Omental fat pad (tissue), 4 donors: ENCODE measurements around the gene CLEC16A. TPM values are rescaled to one million over a fixed set of nuclear protein-coding genes. Genes with fewer than 3 reads are reported as not detected.

ENCODE experiments used
- ATAC-seq: fragments of 150-250 bp; one replicate; pipeline ENCODE4 v1.9.1; 2016; ENCODE audit warnings: mild to moderate bottlenecking, moderate library complexity; ENCODE audit not compliant: low FRiP score
- DNase-seq: peaks from one replicate; pipeline ENCODE4 v3.0.0-alpha.2; 2019; ENCODE audit warnings: low spot score
- total RNA-seq, 4 donors: library from RNA; depleted of rRNA; stranded (reverse); fragments of >200 nt; gene quantifications; one replicate each; pipeline ENCODE4 v1.1.0, GENCODE V29; 2016
- TF ChIP-seq, protein P1 (sequence below), 3 donors: fragments of 450-650 bp; IDR thresholded peaks; one replicate each; pipeline ENCODE4 v1.5.1; 2016 to 2017; ENCODE audit warnings: antibody characterized with exemption in 3 of 3, mild to moderate bottlenecking in 3 of 3, moderate library complexity in 2 of 3

The CLEC16A gene
- total RNA-seq, 4 donors from 2014 or later, result 24.0 to 36.9 (median 29.5) TPM

DNA sequence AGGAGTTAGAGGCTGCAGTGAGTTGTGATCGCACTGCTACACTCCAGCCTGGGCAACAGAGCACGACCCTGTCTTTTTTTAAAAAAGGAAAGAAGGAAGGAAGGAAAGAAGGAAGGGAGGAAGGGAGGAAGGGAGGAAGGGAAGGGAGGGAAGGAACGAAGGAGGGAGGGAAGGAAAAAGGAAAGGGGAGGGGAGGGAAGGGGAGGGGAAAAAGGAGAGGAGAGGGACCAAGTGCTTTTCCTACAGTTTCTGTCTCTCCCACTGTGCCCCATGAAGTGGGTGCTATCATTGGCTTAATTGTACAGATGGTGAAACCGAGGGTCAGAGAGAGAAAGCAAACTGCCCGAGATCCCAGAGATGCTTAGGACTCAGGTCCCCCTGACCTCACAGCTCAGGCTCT is 254.0 kb downstream of the CLEC16A start:
- DNase-seq, result no peak
- ATAC-seq, result no peak
- TF ChIP-seq, protein P1, sequence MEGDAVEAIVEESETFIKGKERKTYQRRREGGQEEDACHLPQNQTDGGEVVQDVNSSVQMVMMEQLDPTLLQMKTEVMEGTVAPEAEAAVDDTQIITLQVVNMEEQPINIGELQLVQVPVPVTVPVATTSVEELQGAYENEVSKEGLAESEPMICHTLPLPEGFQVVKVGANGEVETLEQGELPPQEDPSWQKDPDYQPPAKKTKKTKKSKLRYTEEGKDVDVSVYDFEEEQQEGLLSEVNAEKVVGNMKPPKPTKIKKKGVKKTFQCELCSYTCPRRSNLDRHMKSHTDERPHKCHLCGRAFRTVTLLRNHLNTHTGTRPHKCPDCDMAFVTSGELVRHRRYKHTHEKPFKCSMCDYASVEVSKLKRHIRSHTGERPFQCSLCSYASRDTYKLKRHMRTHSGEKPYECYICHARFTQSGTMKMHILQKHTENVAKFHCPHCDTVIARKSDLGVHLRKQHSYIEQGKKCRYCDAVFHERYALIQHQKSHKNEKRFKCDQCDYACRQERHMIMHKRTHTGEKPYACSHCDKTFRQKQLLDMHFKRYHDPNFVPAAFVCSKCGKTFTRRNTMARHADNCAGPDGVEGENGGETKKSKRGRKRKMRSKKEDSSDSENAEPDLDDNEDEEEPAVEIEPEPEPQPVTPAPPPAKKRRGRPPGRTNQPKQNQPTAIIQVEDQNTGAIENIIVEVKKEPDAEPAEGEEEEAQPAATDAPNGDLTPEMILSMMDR (IDR thresholded peaks at IDR 0.05), result no peak

DNA sequence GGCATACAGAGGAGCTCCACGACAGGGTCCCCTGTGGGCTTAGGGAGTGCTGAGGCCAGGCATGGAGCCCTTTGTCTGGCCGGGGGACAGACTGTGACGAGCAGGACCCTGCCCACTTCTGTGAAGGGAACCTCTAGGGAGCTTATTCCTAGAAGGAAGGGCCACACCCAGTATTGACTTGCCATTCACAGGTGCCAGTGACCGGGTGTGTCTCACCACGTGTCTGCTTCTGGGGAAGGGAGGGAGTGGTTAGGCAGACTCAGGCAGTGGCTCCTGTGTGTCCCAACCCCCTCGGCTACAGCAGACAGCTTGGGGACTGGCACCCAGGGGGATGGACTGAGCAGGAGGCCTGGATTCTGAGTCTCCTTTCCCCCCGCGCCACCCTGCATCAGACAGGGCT is 254.5 kb downstream of the CLEC16A start:
- ATAC-seq, result no peak
- no peak for DNase-seq
- TF ChIP-seq, protein P1 (IDR thresholded peaks at IDR 0.05), result no peak

DNA sequence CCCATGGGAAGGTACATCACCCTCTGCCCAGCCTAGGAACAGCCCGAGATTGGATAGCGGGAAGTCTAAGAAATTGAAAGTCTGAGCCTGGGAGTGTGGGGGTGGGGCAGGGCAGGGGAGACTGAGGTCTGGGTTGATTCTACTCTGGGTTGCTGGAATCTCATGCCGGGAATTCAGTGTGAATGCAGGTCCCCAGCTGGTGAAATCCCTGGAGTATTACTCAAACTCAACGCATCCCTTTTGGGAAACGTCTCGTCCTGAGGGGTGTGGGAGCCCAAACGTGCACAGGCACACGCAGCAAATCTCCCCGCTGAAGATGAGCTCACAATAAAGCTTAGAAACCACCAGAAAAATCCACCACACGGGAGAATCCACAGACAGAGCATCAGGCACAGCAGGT is 256.2 kb downstream of the CLEC16A start:
- DNase-seq (no peak), ATAC-seq (no peak)
- TF ChIP-seq, protein P1 (IDR thresholded peaks at IDR 0.05), result no peak

DNA sequence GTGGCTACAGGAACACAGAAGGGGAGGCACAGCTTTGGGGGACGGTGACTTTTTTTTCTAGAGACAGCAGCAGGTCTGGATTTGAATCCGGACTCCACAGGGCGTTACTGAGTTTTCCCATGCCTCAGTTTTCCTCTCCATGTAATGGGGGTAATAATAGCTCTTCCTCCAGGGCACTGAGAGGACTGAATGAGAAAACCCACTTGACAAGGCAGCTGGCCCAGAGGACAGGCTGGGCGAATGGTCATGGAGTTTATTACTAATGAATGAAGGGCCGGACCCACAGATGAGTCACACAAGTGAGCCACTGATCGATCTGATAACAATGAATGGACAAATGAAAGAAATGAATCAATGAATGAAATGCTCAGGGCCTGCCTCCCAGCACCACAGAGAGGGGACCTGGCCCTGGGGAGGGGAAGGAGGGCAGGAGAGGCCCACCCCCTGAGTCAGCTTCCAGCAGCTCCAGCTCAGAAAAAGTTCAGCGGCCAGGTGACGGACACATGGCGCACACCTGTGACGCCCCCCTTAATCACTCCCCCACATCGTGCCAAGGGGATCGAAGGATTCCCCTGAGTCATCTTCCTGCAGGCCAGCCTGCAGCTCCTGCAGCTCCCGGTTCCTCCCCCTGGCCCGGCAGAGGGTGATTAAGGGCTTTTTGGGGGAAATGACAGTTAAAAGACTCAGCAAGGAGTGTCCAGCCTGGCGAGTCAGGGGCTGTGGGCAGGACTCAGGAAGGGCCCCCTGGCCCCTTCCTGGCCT is 257.3 kb downstream of the CLEC16A start:
- TF ChIP-seq, protein P1 (IDR thresholded peaks at IDR 0.05), result no peak
- ATAC-seq, result peak; percentile 53
- no peak for DNase-seq

DNA sequence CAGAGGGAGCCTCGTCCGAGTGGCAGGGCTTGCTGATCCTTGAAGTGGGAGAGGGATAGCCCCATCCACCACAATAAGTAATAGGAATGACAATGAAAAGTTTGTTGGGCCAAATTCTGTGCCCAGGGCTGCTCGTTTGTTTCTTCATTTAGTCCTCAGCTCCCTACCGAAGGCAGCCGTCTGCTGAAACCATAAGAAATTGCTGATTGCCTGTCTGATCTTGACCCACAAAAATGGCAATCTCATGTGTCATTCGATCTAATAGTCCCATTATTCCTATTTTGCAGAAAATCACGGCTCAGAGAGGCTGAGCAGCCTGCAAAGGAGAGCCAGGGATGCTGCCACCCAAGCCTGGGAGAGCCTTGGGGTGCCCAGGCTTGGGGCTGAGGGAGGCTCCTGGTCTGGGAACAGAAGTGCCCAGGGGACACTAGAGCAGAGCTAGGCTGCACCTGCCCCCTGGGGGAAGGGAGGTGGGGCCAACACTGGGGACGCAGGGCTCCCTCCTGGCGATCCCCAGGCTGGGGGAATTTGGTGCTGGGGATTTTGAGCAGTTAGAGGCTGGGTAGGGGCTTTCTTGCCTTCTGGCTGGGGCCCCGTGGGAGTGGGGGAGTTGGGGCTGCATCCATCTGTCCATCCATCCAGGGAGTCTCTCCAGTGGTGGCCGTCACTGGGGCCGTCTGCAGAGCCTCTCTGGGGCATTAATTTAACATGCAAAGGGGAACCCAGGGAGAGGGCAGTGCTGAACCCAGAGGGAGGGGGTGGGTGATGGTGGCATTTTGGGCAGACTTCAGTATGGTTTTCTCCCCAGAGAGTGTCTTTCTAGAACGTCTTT is 258.1 kb downstream of the CLEC16A start:
- DNase-seq (no peak), ATAC-seq (no peak)

DNA sequence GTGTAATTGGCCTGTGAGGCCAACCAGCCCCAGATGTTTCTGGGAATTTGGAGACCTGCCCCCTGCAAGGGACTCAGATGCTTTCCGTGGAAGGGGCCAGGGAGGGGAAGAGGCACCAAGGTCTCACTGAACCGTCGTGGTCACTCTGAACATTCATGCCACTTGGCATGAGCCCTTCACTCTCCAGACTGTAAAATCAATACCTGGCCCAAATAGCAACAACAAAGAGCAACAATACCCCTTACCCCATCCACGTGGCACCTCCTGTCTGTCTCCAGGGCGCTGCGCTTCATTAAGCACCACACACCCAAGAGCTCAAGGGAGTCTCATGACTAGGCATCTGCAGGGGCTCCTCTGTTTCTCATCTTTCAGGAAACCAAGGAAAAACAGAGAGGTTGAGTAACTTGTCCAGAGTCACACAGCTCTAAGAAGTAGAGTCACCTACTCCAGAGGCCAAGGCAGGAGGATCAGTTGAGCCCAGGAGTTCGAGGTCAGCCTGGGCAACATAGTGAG is 258.8 kb downstream of the CLEC16A start:
- no peak for DNase-seq

More for the DNA sequence above, 258.1 kb downstream of the CLEC16A start:
- TF ChIP-seq, protein P1 (IDR thresholded peaks at IDR 0.05), result no peak

More for the DNA sequence above, 258.8 kb downstream of the CLEC16A start:
- no peak for ATAC-seq
- TF ChIP-seq, protein P1 (IDR thresholded peaks at IDR 0.05), result no peak
